Upper lobe of left lung (tissue), 4 donors: ENCODE results near the gene IKZF2.

Source experiments
- CTCF ChIP-seq, 6 experiments: fragments of 450-650 bp in 4 of 6; fragments of 200-600 bp in 2 of 6; sonication (generic) in 2 of 6; IDR thresholded peaks; one replicate each; pipeline ENCODE4 v1.5.1; 2016 to 2019; ENCODE audit warnings: antibody characterized with exemption in 6 of 6
- POLR2AphosphoS5 ChIP-seq, 2 donors: sonication (generic); formaldehyde crosslinking; IDR thresholded peaks; one replicate each; pipeline ENCODE4 v1.5.1; 2017; ENCODE audit warnings: antibody characterized with exemption in 2 of 2

- TF ChIP-seq CTCF (IDR thresholded peaks at IDR 0.05) = no peak
- no peak for TF ChIP-seq POLR2AphosphoS5 (IDR thresholded peaks at IDR 0.05)
These were observed 155.5 kb downstream of the IKZF2 start for GRCh38 chr2:212995920-212996319.
